ENCODE measurements around the gene GPC5.

- TF ChIP-seq CTCF (IDR thresholded peaks at IDR 0.05 in 4 of 5, conservative IDR thresholded peaks at IDR 0.05 in 1 of 5), result no peak
- no peak for TF ChIP-seq POLR2A (IDR thresholded peaks at IDR 0.05)
These were observed 548.2 kb downstream of the GPC5 start for GRCh38 chr13:91946498-91947070.

Measured in gastrocnemius medialis (tissue), 4 donors.